ENCODE data around the gene B4GALNT1.
A peak's percentile ranks its signal among the peaks of the same experiment; 100 is the strongest.
"Not testable (repeated sequence)": the region's sequence is repeated elsewhere in the genome, so short reads cannot be mapped to it uniquely, and the experiment has no call there.

The B4GALNT1 gene

DNA sequence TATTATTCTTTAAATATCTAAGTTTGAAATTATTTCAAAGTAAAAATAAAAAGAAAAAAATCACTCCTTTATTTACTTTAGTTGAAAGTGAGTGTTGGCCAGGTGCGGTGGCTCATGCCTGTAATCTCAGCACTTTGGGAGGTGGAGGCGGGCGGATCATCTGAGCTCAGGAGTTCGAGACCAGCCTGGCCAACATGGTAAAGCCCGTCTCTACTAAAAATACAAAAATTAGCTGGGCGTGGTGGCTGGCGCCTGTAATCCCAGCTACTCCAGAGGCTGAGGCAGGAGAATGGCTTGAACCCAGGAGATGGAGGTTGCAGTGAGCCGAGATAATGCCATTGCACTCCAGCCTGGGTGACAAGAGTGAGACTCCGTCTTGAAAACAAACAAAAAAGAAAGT lies 3.7 kb upstream of the B4GALNT1 start:
- not testable (repeated sequence) for DNase-seq

GRCh38 chr12:57632073-57632957 lies 686 bp downstream of the B4GALNT1 start:
- peak; percentile 33 for DNase-seq

- no peak for DNase-seq
These were observed 1.4 kb downstream of the B4GALNT1 start for GRCh38 chr12:57631566-57632072.

GRCh38 chr12:57630891-57631433 lies 2.0 kb downstream of the B4GALNT1 start:
- DNase-seq, result no peak

DNA sequence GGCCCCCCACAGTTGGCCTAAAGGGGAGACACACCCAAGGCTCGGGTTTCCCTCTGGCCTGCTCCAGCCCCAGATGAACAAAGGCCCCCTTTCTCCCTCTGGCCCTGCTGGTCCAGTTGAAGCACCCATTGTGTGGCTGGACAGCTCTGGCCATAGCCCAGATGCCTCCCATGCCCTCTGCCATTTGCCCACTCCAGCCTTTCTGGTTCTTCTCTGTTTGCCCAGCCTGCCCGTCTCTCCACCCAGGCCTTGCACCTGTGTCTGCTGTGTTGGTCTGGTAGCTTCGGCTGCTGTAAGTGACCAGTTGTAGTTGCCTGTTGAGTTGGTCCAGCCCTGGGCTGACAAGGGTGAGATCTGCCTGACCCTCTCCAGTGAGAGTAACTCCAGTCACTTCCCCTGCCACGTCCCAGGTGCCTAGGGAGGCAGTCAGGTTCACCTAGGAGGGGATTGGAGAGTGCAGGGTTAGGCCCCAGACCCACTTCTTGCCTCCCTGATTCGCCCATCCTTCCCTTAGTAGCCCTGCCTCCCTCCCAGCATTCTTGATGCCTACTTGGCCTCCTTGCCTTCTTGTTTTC lies 3.0 kb downstream of the B4GALNT1 start:
- no peak for DNase-seq

DNA sequence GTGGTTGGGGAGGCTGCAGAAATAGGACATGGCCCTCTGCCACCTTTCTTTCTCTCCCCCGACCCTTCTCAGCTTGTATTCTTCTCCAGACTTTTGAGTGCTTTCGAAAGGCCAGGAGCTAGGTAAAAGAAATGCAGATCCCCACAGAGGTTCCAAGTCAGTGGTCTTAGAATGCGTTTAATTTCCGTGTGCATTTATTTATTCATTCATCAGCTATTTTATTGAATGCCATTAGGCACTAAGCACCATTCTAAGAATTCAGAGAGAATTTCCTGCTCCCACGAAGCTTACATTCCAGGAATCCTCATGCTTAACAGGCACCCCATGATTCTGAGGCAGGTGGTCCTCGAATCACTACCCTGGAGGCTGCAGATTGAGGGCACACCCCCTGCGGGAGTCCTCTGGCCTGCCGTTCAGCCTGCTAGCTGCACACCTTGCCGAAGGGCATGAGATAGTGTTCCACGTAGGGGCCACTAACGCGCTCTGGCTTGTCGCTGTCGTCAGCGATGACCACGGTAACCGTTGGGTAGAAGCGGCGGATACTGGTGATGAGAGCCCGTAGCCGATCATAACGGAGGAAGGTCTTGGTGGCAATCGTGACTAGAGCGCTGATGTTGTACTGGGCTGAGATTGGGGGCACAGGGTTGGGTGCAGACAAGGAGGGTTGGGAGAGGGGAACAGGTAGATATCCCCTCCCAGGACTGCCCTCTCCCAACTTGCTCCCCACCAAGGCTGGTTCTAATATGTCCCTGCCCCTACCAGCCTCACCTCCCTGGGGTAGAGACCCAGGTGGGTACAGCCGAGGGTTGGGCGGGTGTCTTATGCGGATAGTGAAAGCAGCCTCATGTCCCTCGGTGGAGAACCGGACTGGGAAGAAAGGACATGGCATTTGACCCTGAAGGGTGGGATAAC lies 4.5 kb downstream of the B4GALNT1 start:
- DNase-seq, result no peak

- no peak for DNase-seq
These were observed 5.3 kb downstream of the B4GALNT1 start for GRCh38 chr12:57627501-57628279.

DNA sequence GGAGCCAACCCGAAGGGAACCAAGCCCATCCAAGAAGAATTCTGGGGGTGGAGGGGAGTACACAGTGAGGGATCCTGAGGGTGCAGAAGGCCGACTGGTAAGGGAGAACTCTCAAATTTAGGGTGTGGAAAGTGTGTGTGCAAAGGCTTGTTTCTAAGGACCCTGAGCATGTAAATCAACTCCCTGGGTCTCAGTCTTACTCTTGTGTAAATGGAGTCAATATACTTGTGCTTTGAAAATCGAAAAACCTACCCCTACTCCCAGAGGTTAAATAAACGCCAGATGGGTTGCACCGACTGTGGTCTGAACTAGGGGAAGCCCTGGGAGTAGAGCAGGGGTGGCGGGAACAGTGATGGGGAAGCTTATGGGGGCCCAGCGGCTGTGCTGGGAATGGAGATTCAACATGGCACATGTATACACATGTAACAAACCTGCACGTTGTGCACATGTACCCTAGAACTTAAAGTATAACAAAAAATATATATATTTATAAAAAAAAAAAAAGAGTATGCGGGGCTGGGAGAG lies 6.0 kb downstream of the B4GALNT1 start:
- DNase-seq, result no peak

DNA sequence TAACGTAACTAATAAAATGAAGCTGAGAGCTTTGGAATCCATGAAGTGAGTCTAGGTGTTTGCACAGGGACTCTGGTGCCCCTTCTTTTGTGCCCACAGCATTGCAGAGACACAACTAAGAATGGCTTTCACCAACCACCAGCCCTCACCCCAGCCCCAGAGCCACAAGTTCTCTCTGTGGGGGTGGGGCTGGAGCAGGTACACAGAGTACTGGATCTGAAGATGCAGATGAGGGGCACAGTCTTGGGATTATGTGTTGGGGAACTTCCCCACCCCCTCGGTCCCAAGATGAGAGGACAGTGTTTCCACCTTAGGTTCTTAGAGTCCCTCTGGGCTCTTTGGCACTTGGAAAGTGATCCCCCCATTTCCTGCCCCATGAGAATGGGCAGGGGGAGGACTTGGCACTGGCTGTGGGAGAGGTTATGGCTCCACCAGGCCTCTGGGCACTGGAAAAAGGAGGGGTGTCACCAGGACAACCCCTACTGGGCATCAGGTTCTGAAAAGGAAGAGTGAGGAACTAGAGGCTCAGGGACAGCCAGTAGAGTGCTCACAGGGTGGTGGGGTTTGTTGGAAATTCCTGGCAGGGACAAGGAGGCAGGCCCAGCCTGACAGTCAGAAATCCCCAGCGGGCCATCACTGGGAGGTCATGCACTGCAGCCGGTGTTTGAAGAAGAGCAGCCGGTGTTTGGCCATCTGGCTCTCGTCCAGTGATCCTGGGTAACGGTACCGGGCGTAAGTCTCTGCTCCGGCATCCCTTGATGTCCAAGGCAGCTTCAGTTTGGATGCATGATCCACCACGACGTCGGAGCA lies 6.7 kb downstream of the B4GALNT1 start:
- DNase-seq, result no peak

GRCh38 chr12:57625261-57626032 lies 7.6 kb downstream of the B4GALNT1 start:
- DNase-seq, result no peak

DNA sequence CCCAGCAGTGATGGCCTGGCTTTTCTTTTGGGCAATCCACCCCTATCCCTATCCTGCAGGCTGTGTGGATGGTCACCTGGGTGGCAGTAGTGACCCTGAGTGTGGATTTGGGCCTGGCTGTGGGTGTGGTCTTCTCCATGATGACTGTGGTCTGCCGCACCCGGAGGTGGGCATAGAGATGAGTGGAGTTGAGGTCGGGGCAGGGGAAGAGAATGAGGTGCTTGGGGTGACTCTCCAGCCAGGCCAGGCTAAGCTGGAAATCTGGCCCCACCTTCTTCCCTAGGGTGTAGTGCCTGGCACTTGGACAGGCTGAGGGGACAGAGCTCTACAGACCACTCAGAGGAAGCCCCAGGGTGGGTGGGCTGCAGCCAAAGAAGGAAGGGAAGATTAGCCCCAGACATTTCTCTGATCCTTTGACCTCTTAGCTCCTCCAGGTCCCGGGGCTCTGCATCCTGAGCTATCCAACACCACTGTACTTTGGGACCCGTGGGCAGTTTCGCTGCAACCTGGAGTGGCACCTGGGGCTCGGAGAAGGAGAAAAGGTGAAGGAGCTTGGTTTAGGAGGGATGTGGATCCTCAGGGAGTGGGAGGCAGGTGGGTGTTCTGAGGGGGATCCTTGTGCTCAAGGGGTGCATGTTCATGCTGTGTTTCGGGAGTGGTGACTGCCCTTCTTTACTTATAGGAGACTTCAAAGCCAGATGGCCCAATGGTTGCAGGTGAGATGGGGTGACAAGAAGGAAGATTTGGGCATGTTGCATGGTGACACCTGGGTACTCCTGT lies 8.4 kb downstream of the B4GALNT1 start:
- DNase-seq, result no peak

DNA sequence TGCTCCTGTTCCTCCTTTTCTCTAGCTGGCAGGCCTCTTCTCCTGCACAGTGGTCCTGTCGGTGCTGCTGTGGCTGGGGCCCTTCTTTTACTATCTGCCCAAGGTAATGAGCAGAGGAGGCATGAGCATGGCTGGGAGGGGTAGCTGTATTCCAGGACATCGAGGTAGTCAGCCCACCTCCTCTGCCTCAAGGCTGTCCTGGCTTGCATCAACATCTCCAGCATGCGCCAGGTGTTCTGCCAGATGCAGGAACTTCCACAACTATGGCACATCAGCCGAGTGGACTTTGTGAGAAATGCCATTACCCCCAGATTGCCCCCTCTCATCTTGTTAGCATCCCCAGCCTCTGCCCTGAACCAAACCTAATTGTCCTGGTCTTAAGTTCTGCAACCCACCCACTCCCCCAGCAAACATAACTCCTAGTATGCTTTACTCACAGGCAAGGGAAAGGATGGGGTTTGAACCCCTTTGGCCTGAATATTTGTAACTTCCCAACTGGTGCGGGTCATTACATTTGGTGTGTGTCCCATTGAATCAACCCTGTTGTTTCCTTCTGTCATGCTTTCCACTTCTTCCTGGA lies 9.1 kb downstream of the B4GALNT1 start:
- DNase-seq, result no peak

DNA sequence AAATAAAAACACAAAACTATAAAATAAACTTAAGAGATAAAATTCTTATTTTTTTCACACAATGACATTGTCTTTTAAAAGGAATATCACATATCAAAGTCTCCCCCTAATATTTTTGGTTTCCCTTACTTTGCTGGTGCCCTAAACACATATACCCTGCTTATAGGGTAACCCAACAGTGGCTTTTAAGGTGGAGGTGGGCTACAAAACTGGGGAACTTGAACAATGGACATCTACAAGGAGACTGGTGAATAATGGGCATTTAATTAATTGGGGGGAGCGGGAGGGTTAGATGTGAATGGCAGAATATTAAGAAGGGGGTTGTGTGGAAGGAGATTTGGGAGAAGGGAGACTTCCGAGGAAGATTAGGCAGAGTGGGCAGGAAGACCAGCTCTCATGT lies 9.6 kb downstream of the B4GALNT1 start:
- no peak for DNase-seq

DNA sequence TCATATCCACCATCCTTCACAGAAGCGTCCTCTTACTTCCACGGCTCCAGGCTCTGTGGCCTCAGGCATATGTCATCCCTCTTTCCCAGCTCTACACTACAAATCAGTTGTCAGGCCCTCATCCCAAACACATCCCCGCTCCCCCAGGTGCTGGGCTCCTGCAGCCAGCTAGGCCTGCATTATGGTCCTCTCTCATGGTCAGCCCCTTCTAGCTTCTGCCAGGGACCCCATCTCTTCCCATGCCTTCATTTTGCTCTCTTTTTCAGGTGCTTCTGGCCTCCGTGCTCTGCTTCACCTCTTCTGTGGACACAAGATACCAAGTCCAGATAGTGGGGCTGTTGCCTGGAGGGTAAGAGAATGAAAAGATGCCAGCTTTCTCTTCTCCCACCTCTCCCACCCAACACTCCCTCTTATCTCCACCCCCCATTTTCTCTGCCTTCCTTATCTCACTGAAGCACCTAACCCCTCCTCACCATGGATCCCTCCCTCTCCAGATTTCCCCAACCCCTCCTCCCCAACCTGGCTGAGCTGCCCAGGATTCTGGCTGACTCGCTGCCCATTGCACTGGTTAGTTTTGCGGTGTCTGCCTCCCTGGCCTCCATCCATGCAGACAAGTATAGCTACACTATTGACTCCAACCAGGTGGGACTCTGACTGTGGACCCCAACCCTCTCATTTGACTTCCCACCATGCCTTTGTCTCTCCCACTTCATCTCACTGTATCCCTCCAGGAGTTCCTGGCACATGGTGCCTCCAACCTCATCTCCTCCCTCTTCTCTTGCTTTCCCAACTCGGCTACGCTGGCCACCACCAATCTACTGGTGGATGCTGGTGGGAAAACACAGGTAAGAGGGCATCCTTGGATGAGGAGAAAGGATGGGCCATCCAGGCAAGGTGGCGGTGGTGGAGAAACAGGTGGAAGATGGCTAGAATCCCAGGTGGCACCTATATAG lies 10.4 kb downstream of the B4GALNT1 start:
- DNase-seq, result no peak

DNA sequence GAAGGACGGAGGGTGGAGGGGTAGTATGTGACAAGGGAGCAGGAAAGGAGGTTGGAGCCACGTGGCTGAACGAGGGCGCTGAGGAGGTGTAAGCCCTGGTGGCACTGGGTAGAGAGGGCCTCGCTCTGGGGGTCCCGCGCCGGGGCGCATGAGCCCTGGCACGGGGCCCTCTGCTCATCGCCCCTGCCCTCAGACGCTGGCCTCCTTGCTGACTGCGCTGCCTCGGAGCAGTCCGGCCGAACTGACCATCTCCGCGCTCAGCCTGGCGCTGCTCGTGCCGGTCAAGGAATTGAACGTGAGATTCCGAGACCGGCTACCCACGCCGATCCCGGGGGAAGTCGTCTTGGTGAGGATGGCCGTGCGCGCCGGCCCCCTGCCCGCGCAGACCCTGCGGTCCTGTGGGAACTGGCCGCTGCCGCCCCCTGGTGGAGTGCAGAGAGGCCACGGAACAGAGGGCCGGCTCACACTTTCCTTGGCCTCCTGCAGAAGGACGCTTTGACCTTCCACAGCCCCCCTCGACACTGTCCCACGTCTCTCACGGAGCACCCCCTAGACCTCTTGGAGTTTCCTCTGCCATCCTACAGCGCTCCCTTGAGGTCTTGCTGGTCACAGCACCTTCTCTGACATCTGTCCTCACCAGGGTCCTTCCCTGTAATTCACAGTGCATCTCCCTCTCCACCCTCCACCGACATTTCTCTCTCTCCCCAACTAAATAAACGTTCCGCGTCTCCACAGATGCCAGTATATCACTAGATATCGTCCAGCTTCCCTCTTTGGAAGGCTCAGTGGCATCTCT lies 11.3 kb downstream of the B4GALNT1 start:
- DNase-seq, result peak; percentile 45

DNA sequence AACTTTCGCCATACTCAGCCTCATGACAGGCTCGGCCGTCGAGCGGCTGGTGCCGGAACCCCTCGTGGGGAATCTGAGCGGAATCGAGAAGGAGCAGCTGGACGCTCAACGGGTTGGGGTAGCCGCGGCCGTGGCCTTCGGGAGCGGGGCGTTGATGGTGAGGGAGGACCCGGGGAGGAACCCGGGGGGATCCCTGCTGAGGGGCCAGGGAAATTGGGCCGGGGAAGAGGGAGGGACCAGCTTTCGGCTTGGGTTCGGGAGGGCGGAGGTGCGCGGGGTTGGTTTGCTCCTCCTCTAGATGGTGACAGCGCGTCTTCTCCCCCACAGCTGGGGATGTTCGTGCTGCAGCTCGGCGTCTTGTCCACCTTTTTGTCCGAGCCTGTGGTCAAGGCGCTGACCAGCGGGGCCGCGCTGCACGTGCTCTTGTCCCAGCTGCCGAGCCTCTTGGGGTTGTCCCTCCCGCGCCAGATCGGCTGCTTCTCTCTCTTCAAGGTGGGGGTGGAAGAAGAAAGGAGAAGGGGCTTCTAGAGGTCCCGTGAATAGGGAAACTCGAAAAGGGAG lies 12.0 kb downstream of the B4GALNT1 start:
- DNase-seq, result no peak

Data from NCI-H510A treated with DMSO at 0.1 percent for 48 hours (cell line).